HEK293T (cell line): ENCODE measurements around the gene VSTM2B.

Experiments
- ARNT ChIP-seq: fragments of 450-650 bp; IDR thresholded peaks from 2 replicates; pipeline ENCODE4 v1.6.1; 2017; ENCODE audit warnings: mild to moderate bottlenecking
- BHLHE40 ChIP-seq: fragments of 450-650 bp; IDR thresholded peaks from 2 replicates; pipeline ENCODE4 v1.6.1; 2016; ENCODE audit warnings: mild to moderate bottlenecking, moderate library complexity, borderline replicate concordance
- ELF4 ChIP-seq: fragments of 450-650 bp; IDR thresholded peaks from 2 replicates; pipeline ENCODE4 v1.6.1; 2017; ENCODE audit warnings: antibody characterized with exemption
- FOXA1 ChIP-seq: fragments of 450-650 bp; IDR thresholded peaks from 2 replicates; pipeline ENCODE4 v1.6.1; 2016; ENCODE audit warnings: mild to moderate bottlenecking
- FOXK2 ChIP-seq: fragments of 450-650 bp; IDR thresholded peaks from 2 replicates; pipeline ENCODE4 v1.6.1; 2016; ENCODE audit warnings: mild to moderate bottlenecking
- FOXM1 ChIP-seq: fragments of 450-650 bp; IDR thresholded peaks from 2 replicates; pipeline ENCODE4 v1.6.1; 2017; ENCODE audit warnings: mild to moderate bottlenecking, borderline replicate concordance
- HDGF ChIP-seq: fragments of 450-650 bp; IDR thresholded peaks from 2 replicates; pipeline ENCODE4 v1.6.1; 2017; ENCODE audit warnings: antibody characterized with exemption, borderline replicate concordance
- LEF1 ChIP-seq: fragments of 450-650 bp; IDR thresholded peaks from 2 replicates; pipeline ENCODE4 v1.6.1; 2017; ENCODE audit warnings: mild to moderate bottlenecking, borderline replicate concordance
- NFRKB ChIP-seq: fragments of 450-650 bp; IDR thresholded peaks from 2 replicates; pipeline ENCODE4 v1.6.1; 2016; ENCODE audit warnings: mild to moderate bottlenecking, moderate library complexity
- SP1 ChIP-seq: fragments of 450-650 bp; IDR thresholded peaks from 2 replicates; pipeline ENCODE4 v1.6.1; 2017
- SUZ12 ChIP-seq: fragments of 450-650 bp; IDR thresholded peaks from 2 replicates; pipeline ENCODE4 v1.6.1; 2016; ENCODE audit warnings: mild to moderate bottlenecking
- TARDBP ChIP-seq: fragments of 450-650 bp; IDR thresholded peaks from 2 replicates; pipeline ENCODE4 v1.6.1; 2016
- ZNF384 ChIP-seq: fragments of 450-650 bp; IDR thresholded peaks from 2 replicates; pipeline ENCODE4 v1.6.1; 2016

DNA sequence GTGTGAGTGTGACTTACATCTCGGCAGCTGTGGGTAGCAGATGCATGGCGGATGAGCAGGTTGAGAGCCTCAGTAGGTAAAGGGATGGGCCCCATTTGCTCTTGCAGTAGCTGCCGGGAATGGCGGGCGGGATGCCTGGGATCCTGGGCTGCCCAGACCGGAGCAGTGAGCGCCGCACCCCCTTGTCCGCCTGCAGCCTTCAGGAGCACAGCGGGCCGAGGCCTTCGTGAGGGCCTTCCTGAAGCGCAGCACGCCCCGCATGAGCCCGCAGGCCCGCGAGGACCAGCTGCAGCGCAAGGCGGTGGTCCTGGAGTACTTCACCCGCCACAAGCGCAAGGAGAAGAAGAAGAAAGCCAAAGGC lies 84.4 kb downstream of the VSTM2B start:
- no peak for TF ChIP-seq ELF4
- TF ChIP-seq ARNT = no peak
- no peak for TF ChIP-seq FOXM1
- no peak for TF ChIP-seq HDGF
- TF ChIP-seq SUZ12 = no peak
- TF ChIP-seq FOXA1 = no peak
- TF ChIP-seq BHLHE40 = no peak
- no peak for TF ChIP-seq ZNF384
- no peak for TF ChIP-seq LEF1
- TF ChIP-seq TARDBP = no peak
- TF ChIP-seq NFRKB = no peak
- no peak for TF ChIP-seq FOXK2
- no peak for TF ChIP-seq SP1
